ENCODE measurements around the gene SLC2A9. TPM values are rescaled to one million over a fixed set of nuclear protein-coding genes. Genes with fewer than 3 reads are reported as not detected.

The SLC2A9 gene
- total and polyA plus RNA-seq, 2 of the 13 experiments (the other 11 are each of a cell fraction or from before 2014, with no cell fraction given), result 36.2 to 42.3 TPM

DNA sequence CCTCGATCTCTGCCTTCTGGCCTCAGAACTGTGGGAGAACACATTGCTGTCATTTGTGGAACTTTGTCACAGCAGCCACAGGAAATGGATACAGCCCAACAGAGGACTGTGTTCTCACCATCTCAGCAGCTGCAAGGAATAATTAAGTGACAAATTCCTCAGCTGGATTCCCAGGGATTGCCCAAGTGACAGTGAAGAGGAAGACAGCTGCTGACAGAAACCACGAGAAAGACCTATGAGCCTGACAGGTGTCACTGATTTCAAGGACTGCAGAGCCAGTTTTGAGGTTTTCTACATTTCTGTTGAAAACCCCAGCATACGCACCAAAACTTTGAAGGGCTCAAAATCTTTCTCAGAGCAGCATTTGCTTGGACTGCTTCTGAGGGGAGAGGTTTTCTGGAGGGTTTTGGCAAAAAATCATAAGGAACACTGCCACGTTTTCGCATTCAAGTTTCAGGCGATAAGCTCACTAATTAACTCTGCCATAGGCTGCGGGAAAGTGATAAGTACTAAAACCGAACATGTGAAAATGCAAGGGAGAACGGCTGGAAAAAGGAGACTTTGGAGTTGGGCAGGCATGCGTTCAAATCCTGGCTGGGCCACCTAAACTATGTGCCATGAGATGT lies 151.0 kb downstream of the SLC2A9 start:
- intact Hi-C loops (cut with micrococcal nuclease; ENCODE audit: unreplicated experiment) (no loop called here), in situ Hi-C loops (cut with HindIII; ENCODE audit: extremely low pct_ligation_motif_present, low pct_unique_long_range_greater_than_20kb) (no loop called here)
- FAIRE-seq (no peak), DNase-seq (ENCODE audit: low spot score) (no peak), ATAC-seq (no peak)
- Histone ChIP-seq H3K27me3 (ENCODE audit: control insufficient read depth in 1 of 2, insufficient read depth in 2 of 2, low read length in 2 of 2) (no peaks in the 10 kb centered on the region), H3K36me3 (replicated peaks in 1 of 2; ENCODE audit: control insufficient read depth in 1 of 2, insufficient read depth in 2 of 2, low read length in 2 of 2) (peaks cover 17 to 50% of the 10 kb centered on the region in 2 experiments), H3K9ac (ENCODE audit: insufficient read depth, low read depth, low read length) (no peak overlapping the region), H4K20me1 (ENCODE audit: insufficient read depth, low read length) (peaks cover 3% of the 10 kb centered on the region; the same call in 1 of the 2 replicates), H3K27ac (ENCODE audit: extremely low read length, insufficient read depth, low read length) (no peak overlapping the region), H3K4me2 (ENCODE audit: low read depth, low read length) (no peak overlapping the region), H3K4me3 (replicated peaks in 1 of 3; ENCODE audit: insufficient read depth in 1 of 3, low read depth in 2 of 3, low read length in 3 of 3) (no peak overlapping the region), H3K4me1 (ENCODE audit: insufficient read depth, low read length) (no peaks in the 10 kb centered on the region), H3K9me3 (ENCODE audit: low read length) (no peaks in the 10 kb centered on the region), H3K79me2 (ENCODE audit: insufficient read depth, low read length) (no peaks in the 10 kb centered on the region), H2AFZ (ENCODE audit: low read length) (no peak overlapping the region)
- ChIA-PET POLR2A (no interaction called here), CTCF (ENCODE audit: low intra/inter-chr PET ratio, low total read pairs) (no interaction called here)
- no TSS peak for BruUV-seq (replicated peaks)
- 96% methylated on average over 9 of the region's 10 CpGs for WGBS (ENCODE audit: low lambda C conversion rate)
- TF ChIP-seq ZBTB14 (CRISPR knock-in tag; IDR thresholded peaks at IDR 0.05) (no peak), NFKBIZ (CRISPR knock-in tag; IDR thresholded peaks at IDR 0.05) (no peak)

DNA sequence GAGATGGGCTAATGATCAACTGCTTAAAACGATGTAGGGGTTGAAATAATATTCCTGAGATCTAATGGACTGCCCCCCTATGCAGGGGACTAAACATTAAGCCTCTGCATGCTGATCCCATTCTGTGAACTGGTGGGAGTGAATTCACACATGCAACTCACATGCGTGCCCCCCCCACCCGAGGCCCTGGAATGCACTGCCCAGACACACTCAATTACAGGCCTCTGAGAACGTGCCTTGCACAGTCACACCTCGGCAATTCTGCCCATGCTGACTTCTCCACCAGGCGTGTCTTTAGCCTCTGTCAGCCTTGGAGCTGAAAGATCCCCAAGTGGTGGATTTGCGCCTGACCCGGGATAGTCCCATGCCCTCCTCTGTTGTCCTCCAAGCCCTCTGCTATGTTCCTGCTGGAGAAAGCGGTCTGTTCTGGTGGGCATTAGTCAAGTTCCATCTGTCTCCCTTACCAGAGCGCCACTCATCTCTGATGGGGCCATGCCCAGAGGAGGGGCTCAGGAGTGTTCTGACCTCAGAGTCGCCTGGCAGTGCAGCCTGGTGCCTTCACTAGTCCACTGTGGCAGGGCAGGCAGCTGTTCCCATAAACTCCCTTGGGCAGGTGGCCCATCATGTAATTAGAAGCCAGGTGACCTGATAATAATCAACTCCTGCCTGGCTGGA lies 153.4 kb downstream of the SLC2A9 start:
- no peak overlapping the region for H3K9ac ChIP-seq (ENCODE audit: insufficient read depth, low read depth, low read length)
- H3K4me2 ChIP-seq (ENCODE audit: low read depth, low read length), result no peak overlapping the region
- H3K27me3 ChIP-seq (ENCODE audit: control insufficient read depth in 1 of 2, insufficient read depth in 2 of 2, low read length in 2 of 2), result no peaks in the 10 kb centered on the region
- peak; percentile 32 for ATAC-seq
- no peaks in the 10 kb centered on the region for H3K79me2 ChIP-seq (ENCODE audit: insufficient read depth, low read length)
- FAIRE-seq, result no peak
- ChIA-PET CTCF (ENCODE audit: low intra/inter-chr PET ratio, low total read pairs) (no interaction called here), POLR2A (no interaction called here)
- no peak overlapping the region for H3K4me3 ChIP-seq (replicated peaks in 1 of 3; ENCODE audit: insufficient read depth in 1 of 3, low read depth in 2 of 3, low read length in 3 of 3)
- no peaks in the 10 kb centered on the region for H3K9me3 ChIP-seq (ENCODE audit: low read length)
- no peak overlapping the region for H2AFZ ChIP-seq (ENCODE audit: low read length)
- H3K27ac ChIP-seq (ENCODE audit: extremely low read length, insufficient read depth, low read length), result no peak overlapping the region
- intact Hi-C loops (cut with micrococcal nuclease; ENCODE audit: unreplicated experiment) (no loop called here), in situ Hi-C loops (cut with HindIII; ENCODE audit: extremely low pct_ligation_motif_present, low pct_unique_long_range_greater_than_20kb) (no loop called here)
- no TSS peak for BruUV-seq (replicated peaks)
- peaks cover 3% of the 10 kb centered on the region; the same call in 1 of the 2 replicates for H4K20me1 ChIP-seq (ENCODE audit: insufficient read depth, low read length)
- H3K4me1 ChIP-seq (ENCODE audit: insufficient read depth, low read length), result no peaks in the 10 kb centered on the region
- peaks cover 21 to 50% of the 10 kb centered on the region in 2 experiments for H3K36me3 ChIP-seq (replicated peaks in 1 of 2; ENCODE audit: control insufficient read depth in 1 of 2, insufficient read depth in 2 of 2, low read length in 2 of 2)
- no peak for DNase-seq (ENCODE audit: low spot score)
- WGBS (ENCODE audit: low lambda C conversion rate), result 100% methylated on average over 4 of the region's 11 CpGs
- TF ChIP-seq, protein P1, sequence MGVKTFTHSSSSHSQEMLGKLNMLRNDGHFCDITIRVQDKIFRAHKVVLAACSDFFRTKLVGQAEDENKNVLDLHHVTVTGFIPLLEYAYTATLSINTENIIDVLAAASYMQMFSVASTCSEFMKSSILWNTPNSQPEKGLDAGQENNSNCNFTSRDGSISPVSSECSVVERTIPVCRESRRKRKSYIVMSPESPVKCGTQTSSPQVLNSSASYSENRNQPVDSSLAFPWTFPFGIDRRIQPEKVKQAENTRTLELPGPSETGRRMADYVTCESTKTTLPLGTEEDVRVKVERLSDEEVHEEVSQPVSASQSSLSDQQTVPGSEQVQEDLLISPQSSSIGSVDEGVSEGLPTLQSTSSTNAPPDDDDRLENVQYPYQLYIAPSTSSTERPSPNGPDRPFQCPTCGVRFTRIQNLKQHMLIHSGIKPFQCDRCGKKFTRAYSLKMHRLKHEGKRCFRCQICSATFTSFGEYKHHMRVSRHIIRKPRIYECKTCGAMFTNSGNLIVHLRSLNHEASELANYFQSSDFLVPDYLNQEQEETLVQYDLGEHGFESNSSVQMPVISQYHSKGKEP (CRISPR knock-in tag; IDR thresholded peaks at IDR 0.05), result no peak
- TF ChIP-seq HMGXB4 (CRISPR knock-in tag; IDR thresholded peaks at IDR 0.05; ENCODE audit: borderline replicate concordance in 1 of 2, low read depth in 1 of 2) (no peak), RFX1 (IDR thresholded peaks at IDR 0.05) (no peak), HES4 (CRISPR knock-in tag; IDR thresholded peaks at IDR 0.05; ENCODE audit: borderline replicate concordance) (no peak), NR2F1 (CRISPR knock-in tag; IDR thresholded peaks at IDR 0.05) (no peak), KAT8 (CRISPR knock-in tag; IDR thresholded peaks at IDR 0.05) (no peak), ZNF337 (CRISPR knock-in tag; IDR thresholded peaks at IDR 0.05; ENCODE audit: borderline replicate concordance, low read depth) (no peak), DNMT3B (CRISPR knock-in tag; conservative IDR thresholded peaks at IDR 0.05) (no peak)
- TF ChIP-seq, protein P2, sequence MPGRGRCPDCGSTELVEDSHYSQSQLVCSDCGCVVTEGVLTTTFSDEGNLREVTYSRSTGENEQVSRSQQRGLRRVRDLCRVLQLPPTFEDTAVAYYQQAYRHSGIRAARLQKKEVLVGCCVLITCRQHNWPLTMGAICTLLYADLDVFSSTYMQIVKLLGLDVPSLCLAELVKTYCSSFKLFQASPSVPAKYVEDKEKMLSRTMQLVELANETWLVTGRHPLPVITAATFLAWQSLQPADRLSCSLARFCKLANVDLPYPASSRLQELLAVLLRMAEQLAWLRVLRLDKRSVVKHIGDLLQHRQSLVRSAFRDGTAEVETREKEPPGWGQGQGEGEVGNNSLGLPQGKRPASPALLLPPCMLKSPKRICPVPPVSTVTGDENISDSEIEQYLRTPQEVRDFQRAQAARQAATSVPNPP (CRISPR knock-in tag; IDR thresholded peaks at IDR 0.05), result no peak

All from HepG2 (cell line).